SU-DHL-6 (cell line): ENCODE results near the gene C10orf105.

Experiments used
- H2AFZ ChIP-seq: fragments of 200-600 bp; sonication (generic); 2 replicates; pipeline ENCODE4 v1.6.1; 2014; ENCODE audit warnings: low read depth, mild to moderate bottlenecking, moderate library complexity, mixed read lengths, antibody characterized with exemption, low read length; ENCODE audit not compliant: severe bottlenecking
- H3F3A ChIP-seq: fragments of 200-600 bp; shearing (Covaris generic); 2 replicates; pipeline ENCODE4 v1.6.0; 2016; ENCODE audit warnings: antibody characterized with exemption, mild to moderate bottlenecking; ENCODE audit not compliant: insufficient read depth
- H3K27ac ChIP-seq: fragments of 200-600 bp; sonication (generic); 2 replicates; pipeline ENCODE4 v1.5.1; 2016; ENCODE audit warnings: low read depth, mild to moderate bottlenecking, low read length, moderate library complexity, mixed read lengths
- H3K27me3 ChIP-seq: fragments of 200-600 bp; sonication (generic), shearing (Covaris generic); 2 replicates; pipeline ENCODE4 v1.6.0; 2014; ENCODE audit warnings: mild to moderate bottlenecking, low read length
- H3K36me3 ChIP-seq: fragments of 200-600 bp; sonication (generic); 2 replicates; pipeline ENCODE4 v1.6.1; 2014; ENCODE audit warnings: mild to moderate bottlenecking, low read length, mixed read lengths
- H3K4me2 ChIP-seq: fragments of 300-600, 200-600 bp; shearing (Covaris generic), sonication (generic); 2 replicates; pipeline ENCODE4 v1.6.0; 2014; ENCODE audit warnings: low read length, low read depth, mild to moderate bottlenecking; ENCODE audit not compliant: poor library complexity, severe bottlenecking
- H3K4me3 ChIP-seq: fragments of 200-600 bp; sonication (generic); 2 replicates; pipeline ENCODE4 v1.5.1; 2014; ENCODE audit warnings: antibody characterized with exemption, low read length, mild to moderate bottlenecking, mixed read lengths; ENCODE audit not compliant: insufficient read depth, poor library complexity, severe bottlenecking
- H3K79me2 ChIP-seq: fragments of 200-600 bp; sonication (generic); 2 replicates; pipeline ENCODE4 v1.6.1; 2014; ENCODE audit warnings: mild to moderate bottlenecking, low read length, moderate library complexity; ENCODE audit not compliant: insufficient read depth
- H3K9ac ChIP-seq: fragments of 200-600 bp; sonication (generic); 2 replicates; pipeline ENCODE4 v1.7.0; 2014; ENCODE audit warnings: mild to moderate bottlenecking, low read length
- H3K9me2 ChIP-seq: fragments of 200-600 bp; sonication (generic); replicated peaks from 2 replicates; pipeline ENCODE4 v1.6.1; 2014; ENCODE audit warnings: low read length; ENCODE audit not compliant: insufficient read depth
- H3K9me3 ChIP-seq: fragments of 200-600 bp; sonication (generic); 2 replicates; pipeline ENCODE4 v1.6.1; 2014; ENCODE audit warnings: low read length, mixed read lengths; ENCODE audit not compliant: insufficient read depth
- H4K20me1 ChIP-seq: fragments of 200-600 bp; sonication (generic); 2 replicates; pipeline ENCODE4 v1.6.1; 2014; ENCODE audit warnings: low read depth, mild to moderate bottlenecking, antibody characterized with exemption, low read length, moderate library complexity, mixed read lengths
- EZH2phosphoT487 ChIP-seq: fragments of 200-600 bp; sonication (generic), shearing (Covaris generic); conservative IDR thresholded peaks from 2 replicates; pipeline ENCODE4 v1.6.1; 2018; ENCODE audit warnings: mild to moderate bottlenecking, antibody characterized with exemption, low read length, moderate library complexity, mixed read lengths
- TF ChIP-seq, protein P1 (sequence below): fragments of 200-600 bp; sonication (generic); IDR thresholded peaks from one replicate; pipeline ENCODE4 v1.5.1; 2017; ENCODE audit warnings: antibody characterized with exemption, mild to moderate bottlenecking, low read length, moderate library complexity; ENCODE audit not compliant: insufficient read depth, poor library complexity, severe bottlenecking

C10orf105 gene

GRCh38 chr10:71762324-71762723 lies 42.7 kb upstream of the C10orf105 start:
- H4K20me1 ChIP-seq: no peaks in the 10 kb centered on the region
- TF ChIP-seq EZH2phosphoT487: no peak
- TF ChIP-seq, protein P1, sequence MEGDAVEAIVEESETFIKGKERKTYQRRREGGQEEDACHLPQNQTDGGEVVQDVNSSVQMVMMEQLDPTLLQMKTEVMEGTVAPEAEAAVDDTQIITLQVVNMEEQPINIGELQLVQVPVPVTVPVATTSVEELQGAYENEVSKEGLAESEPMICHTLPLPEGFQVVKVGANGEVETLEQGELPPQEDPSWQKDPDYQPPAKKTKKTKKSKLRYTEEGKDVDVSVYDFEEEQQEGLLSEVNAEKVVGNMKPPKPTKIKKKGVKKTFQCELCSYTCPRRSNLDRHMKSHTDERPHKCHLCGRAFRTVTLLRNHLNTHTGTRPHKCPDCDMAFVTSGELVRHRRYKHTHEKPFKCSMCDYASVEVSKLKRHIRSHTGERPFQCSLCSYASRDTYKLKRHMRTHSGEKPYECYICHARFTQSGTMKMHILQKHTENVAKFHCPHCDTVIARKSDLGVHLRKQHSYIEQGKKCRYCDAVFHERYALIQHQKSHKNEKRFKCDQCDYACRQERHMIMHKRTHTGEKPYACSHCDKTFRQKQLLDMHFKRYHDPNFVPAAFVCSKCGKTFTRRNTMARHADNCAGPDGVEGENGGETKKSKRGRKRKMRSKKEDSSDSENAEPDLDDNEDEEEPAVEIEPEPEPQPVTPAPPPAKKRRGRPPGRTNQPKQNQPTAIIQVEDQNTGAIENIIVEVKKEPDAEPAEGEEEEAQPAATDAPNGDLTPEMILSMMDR: no peak

DNA sequence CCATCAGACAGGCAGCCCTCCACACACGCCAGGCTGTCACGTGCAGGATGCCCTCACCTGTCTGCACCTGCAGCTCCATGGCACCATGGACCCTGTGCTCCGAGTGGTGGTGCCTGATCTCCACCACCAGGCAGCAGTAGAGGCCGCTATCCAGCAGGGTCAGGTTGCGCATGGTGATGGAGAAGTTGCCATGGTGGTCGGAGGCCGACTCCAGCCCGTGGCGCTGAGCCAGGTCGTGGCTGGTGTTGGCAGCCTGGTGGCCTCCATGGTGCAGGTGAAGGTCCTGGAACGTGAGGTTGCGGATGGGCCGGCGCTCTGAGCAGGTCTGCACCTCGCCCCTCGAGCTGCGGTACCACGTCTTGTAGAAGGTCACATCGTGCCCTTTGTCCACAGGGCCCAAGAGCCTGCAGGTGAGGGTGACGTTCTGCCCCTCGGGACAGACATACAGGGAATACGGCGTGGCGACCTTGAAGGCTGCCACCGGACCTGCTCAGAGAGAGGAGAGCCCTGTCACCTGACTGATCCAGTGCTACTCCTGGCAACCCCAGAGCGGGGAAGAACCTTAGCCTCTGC lies 42.0 kb upstream of the C10orf105 start:
- Histone ChIP-seq H3K9me3 (no peaks in the 10 kb centered on the region), H3K9ac (no peak overlapping the region), H3F3A (no peaks in the 10 kb centered on the region), H3K79me2 (no peaks in the 10 kb centered on the region), H3K36me3 (no peaks in the 10 kb centered on the region), H3K4me3 (no peak overlapping the region), H3K27me3 (no peaks in the 10 kb centered on the region; the same call in 1 of the 2 replicates), H3K27ac (no peak overlapping the region), H4K20me1 (no peaks in the 10 kb centered on the region), H2AFZ (no peak overlapping the region), H3K4me2 (no peak overlapping the region), H3K9me2 (no peaks in the 10 kb centered on the region)
- TF ChIP-seq, protein P1: no peak
- TF ChIP-seq EZH2phosphoT487: no peak

More at GRCh38 chr10:71762324-71762723, 42.7 kb upstream of the C10orf105 start:
- Histone ChIP-seq H3F3A (no peaks in the 10 kb centered on the region), H2AFZ (no peak overlapping the region), H3K27me3 (no peaks in the 10 kb centered on the region; the same call in 1 of the 2 replicates), H3K27ac (no peak overlapping the region), H3K4me2 (no peak overlapping the region), H3K4me3 (no peak overlapping the region), H3K9me2 (no peaks in the 10 kb centered on the region), H3K79me2 (no peaks in the 10 kb centered on the region), H3K9me3 (no peaks in the 10 kb centered on the region), H3K9ac (no peak overlapping the region), H3K36me3 (no peaks in the 10 kb centered on the region)

- no peak overlapping the region for H3K4me2 ChIP-seq
- no peaks in the 10 kb centered on the region for H3F3A ChIP-seq
- H2AFZ ChIP-seq: no peak overlapping the region
- H4K20me1 ChIP-seq: no peaks in the 10 kb centered on the region
- no peaks in the 10 kb centered on the region; the same call in 1 of the 2 replicates for H3K27me3 ChIP-seq
- H3K79me2 ChIP-seq: no peaks in the 10 kb centered on the region
- H3K4me3 ChIP-seq: no peak overlapping the region
- no peaks in the 10 kb centered on the region for H3K36me3 ChIP-seq
- H3K9me2 ChIP-seq: no peaks in the 10 kb centered on the region
- H3K9me3 ChIP-seq: no peaks in the 10 kb centered on the region
- H3K9ac ChIP-seq: no peak overlapping the region
- TF ChIP-seq, protein P1: no peak
- no peak for TF ChIP-seq EZH2phosphoT487
- no peak overlapping the region for H3K27ac ChIP-seq
Observed at GRCh38 chr10:71761105-71761511, 41.5 kb upstream of the C10orf105 start.
